HepG2 (cell line): ENCODE data around the gene REEP6. TPM values are rescaled to one million over a fixed set of nuclear protein-coding genes. Genes with fewer than 3 reads are reported as not detected.
A peak's percentile ranks its signal among the peaks of the same experiment; 100 is the strongest.

Experiments used
- ATAC-seq: fragments of 200-7000 bp; cut with Tn5 transposase; 3 replicates; pipeline ENCODE4 v1.9.1; 2020; ENCODE audit warnings: mild to moderate bottlenecking, moderate library complexity
- BruUV-seq: library from RNA; stranded (reverse); fragments of 400-500 nt; replicated peaks from 2 replicates; lab custom pipeline; 2021; lab: Mats Ljungman, UMichigan
- CTCF ChIA-PET: fragments of 300-600 bp; formaldehyde crosslinking; extraction: SDS; loops from one replicate; lab custom pipeline; 2021; ENCODE audit warnings: low total read pairs, inconsistent platforms, low intra/inter-chr PET ratio; lab: Yijun Ruan, JAX
- POLR2A ChIA-PET: fragments of 350-600 bp; sonication (Branson Sonifier 250); formaldehyde crosslinking; loops from one replicate; lab custom pipeline; 2020; ENCODE audit warnings: antibody characterized with exemption, inconsistent platforms; lab: Yijun Ruan, JAX
- DNase-seq: peaks from one replicate; pipeline ENCODE4 v3.0.0-alpha.2; 2015; ENCODE audit warnings: low spot score
- FAIRE-seq: peaks from 3 replicates; lab custom pipeline; 2011; peaks lifted over from hg19 to GRCh38; lab: Jason Lieb, UNC
- H2AFZ ChIP-seq: one replicate; pipeline ENCODE4 v1.6.1; 2011; ENCODE audit warnings: low read length, inconsistent platforms
- H3K27ac ChIP-seq: fragments of 300-600 bp; 3 replicates; pipeline ENCODE4 v1.8.0; 2011; ENCODE audit warnings: mixed run types, mild to moderate bottlenecking, mixed read lengths, low read length, inconsistent platforms; ENCODE audit not compliant: insufficient read depth; ENCODE audit errors: extremely low read length
- H3K27me3 ChIP-seq, 2 experiments: fragments of 200-600 bp in 1 of 2; 2 replicates in 1 of 2; 3 replicates in 1 of 2; pipeline versions ENCODE4 v1.6.0 to v1.8.0; 2011; ENCODE audit warnings: low read length in 2 of 2, mild to moderate bottlenecking in 2 of 2, moderate library complexity in 2 of 2, inconsistent platforms in 1 of 2; ENCODE audit not compliant: insufficient read depth in 2 of 2, control insufficient read depth in 1 of 2
- H3K36me3 ChIP-seq, 2 experiments: fragments of 200-600 bp in 1 of 2; replicated peaks in 1 of 2; 2 replicates in 1 of 2; 3 replicates in 1 of 2; pipeline versions ENCODE4 v1.5.1 to v1.8.0; 2011; ENCODE audit warnings: low read length in 2 of 2, inconsistent platforms in 1 of 2; ENCODE audit not compliant: insufficient read depth in 2 of 2, control insufficient read depth in 1 of 2
- H3K4me1 ChIP-seq: 2 replicates; pipeline ENCODE4 v1.5.1; 2012; ENCODE audit warnings: low read length, inconsistent platforms; ENCODE audit not compliant: insufficient read depth
- H3K4me2 ChIP-seq: 2 replicates; pipeline ENCODE4 v1.6.0; 2011; ENCODE audit warnings: low read depth, low read length, inconsistent platforms
- H3K4me3 ChIP-seq, 3 experiments: fragments of 200-600 bp in 1 of 3; sonication (generic), shearing (Covaris generic) in 1 of 3; replicated peaks in 1 of 3; 2 replicates each; pipeline ENCODE4 v1.5.1; 2011 to 2016; ENCODE audit warnings: low read length in 3 of 3, inconsistent platforms in 2 of 3, low read depth in 2 of 3, mild to moderate bottlenecking in 2 of 3, control low read depth in 1 of 3, mixed read lengths in 1 of 3; ENCODE audit not compliant: insufficient read depth in 1 of 3
- H3K79me2 ChIP-seq: one replicate; pipeline ENCODE4 v1.6.1; 2011; ENCODE audit warnings: low read length, inconsistent platforms; ENCODE audit not compliant: insufficient read depth
- H3K9ac ChIP-seq: 2 replicates; pipeline ENCODE4 v1.6.0; 2011; ENCODE audit warnings: mild to moderate bottlenecking, low read depth, low read length, inconsistent platforms; ENCODE audit not compliant: insufficient read depth
- H3K9me3 ChIP-seq: 2 replicates; pipeline ENCODE4 v1.5.1; 2012; ENCODE audit warnings: mild to moderate bottlenecking, low read length
- H4K20me1 ChIP-seq: 2 replicates; pipeline ENCODE4 v1.6.0; 2011; ENCODE audit warnings: inconsistent platforms, mild to moderate bottlenecking, low read length, moderate library complexity; ENCODE audit not compliant: insufficient read depth
- ATF7-NPFF ChIP-seq: sonication (generic); formaldehyde crosslinking; IDR thresholded peaks from 2 replicates; pipeline ENCODE4 v1.8.1; 2023; ENCODE audit warnings: mild to moderate bottlenecking, low read depth, missing genetic modification reagents, moderate library complexity
- EP300 ChIP-seq, 3 experiments: sonication (generic) in 1 of 3; formaldehyde crosslinking in 1 of 3; IDR thresholded peaks; 2 replicates each; pipeline versions ENCODE4 v1.5.1 to v1.6.1; 2011 to 2020; ENCODE audit warnings: low read depth in 2 of 3, low read length in 2 of 3, borderline replicate concordance in 1 of 3, improper control_type of control experiment in 1 of 3, mild to moderate bottlenecking in 1 of 3, missing genetic modification reagents in 1 of 3, moderate library complexity in 1 of 3
- FOXA1 ChIP-seq, 2 experiments: fragments of 450-650 bp in 1 of 2; sonication (generic) in 1 of 2; formaldehyde crosslinking in 1 of 2; IDR thresholded peaks; 2 replicates each; pipeline versions ENCODE4 v1.4.0 to v1.6.1; 2016 to 2020; ENCODE audit warnings: missing genetic modification reagents in 1 of 2
- GLI4 ChIP-seq: sonication (generic); formaldehyde crosslinking; IDR thresholded peaks from 2 replicates; pipeline ENCODE4 v1.5.1; 2020; ENCODE audit warnings: missing genetic modification reagents, mild to moderate bottlenecking, moderate library complexity, borderline replicate concordance
- HDAC1 ChIP-seq: sonication (generic); formaldehyde crosslinking; IDR thresholded peaks from 2 replicates; pipeline ENCODE4 v1.5.1; 2020; ENCODE audit warnings: mild to moderate bottlenecking, missing genetic modification reagents
- HNF4A ChIP-seq: sonication (generic); formaldehyde crosslinking; IDR thresholded peaks from 2 replicates; pipeline ENCODE4 v1.4.0; 2020; ENCODE audit warnings: missing genetic modification reagents
- MBD4 ChIP-seq: IDR thresholded peaks from 2 replicates; pipeline ENCODE4 v1.6.1; 2012; ENCODE audit warnings: low read length, inconsistent platforms, borderline replicate concordance
- MBNL3 ChIP-seq: fragments of 250-450 bp; sonication (Bioruptor Pico); conservative IDR thresholded peaks from 2 replicates; pipeline ENCODE4 v1.8.0; 2022; ENCODE audit warnings: mild to moderate bottlenecking, inconsistent platforms
- MLLT10 ChIP-seq: sonication (generic); formaldehyde crosslinking; IDR thresholded peaks from 2 replicates; pipeline ENCODE4 v1.4.0; 2020; ENCODE audit warnings: missing genetic modification reagents
- PATZ1 ChIP-seq: sonication (generic); formaldehyde crosslinking; IDR thresholded peaks from 2 replicates; pipeline ENCODE4 v1.4.0; 2020; ENCODE audit warnings: missing genetic modification reagents
- PHF8 ChIP-seq: sonication (generic); formaldehyde crosslinking; IDR thresholded peaks from 2 replicates; pipeline ENCODE4 v1.5.0; 2020; ENCODE audit warnings: missing genetic modification reagents
- RXRA ChIP-seq: sonication (generic); formaldehyde crosslinking; IDR thresholded peaks from 2 replicates; pipeline ENCODE4 v1.5.1; 2020; ENCODE audit warnings: missing genetic modification reagents
- SP5 ChIP-seq: IDR thresholded peaks from 2 replicates; pipeline ENCODE4 v1.6.1; 2016; ENCODE audit warnings: low read depth, borderline replicate concordance
- ZNF124 ChIP-seq: sonication (generic); formaldehyde crosslinking; IDR thresholded peaks from 2 replicates; pipeline ENCODE4 v1.4.0; 2020; ENCODE audit warnings: missing genetic modification reagents
- ZNF138 ChIP-seq: sonication (generic); formaldehyde crosslinking; IDR thresholded peaks from 2 replicates; pipeline ENCODE4 v1.5.0; 2020; ENCODE audit warnings: mild to moderate bottlenecking, low read depth, missing genetic modification reagents
- ZNF160 ChIP-seq: sonication (generic); formaldehyde crosslinking; IDR thresholded peaks from 2 replicates; pipeline ENCODE4 v1.8.0; 2022; ENCODE audit warnings: mild to moderate bottlenecking, inconsistent platforms, missing genetic modification reagents
- ZNF17 ChIP-seq: sonication (generic); formaldehyde crosslinking; IDR thresholded peaks from 2 replicates; pipeline ENCODE4 v1.5.0; 2020; ENCODE audit warnings: mild to moderate bottlenecking, missing genetic modification reagents
- ZNF33A ChIP-seq: sonication (generic); formaldehyde crosslinking; IDR thresholded peaks from 2 replicates; pipeline ENCODE4 v1.5.1; 2020; ENCODE audit warnings: missing genetic modification reagents, mild to moderate bottlenecking, moderate library complexity, borderline replicate concordance
- ZNF34 ChIP-seq: sonication (generic); formaldehyde crosslinking; IDR thresholded peaks from 2 replicates; pipeline ENCODE4 v1.4.0; 2020; ENCODE audit warnings: mild to moderate bottlenecking, missing genetic modification reagents, borderline replicate concordance
- ZSCAN31 ChIP-seq: sonication (generic); formaldehyde crosslinking; IDR thresholded peaks from 2 replicates; pipeline ENCODE4 v1.5.0; 2020; ENCODE audit warnings: low read depth, mild to moderate bottlenecking, missing genetic modification reagents
- ZUFSP ChIP-seq: sonication (generic); formaldehyde crosslinking; IDR thresholded peaks from 2 replicates; pipeline ENCODE4 v1.9.0; 2021; ENCODE audit warnings: missing genetic modification reagents, mild to moderate bottlenecking, borderline replicate concordance
- WGBS: methylation state at CpG from one replicate; pipeline ENCODE4 v1.1.6; 2017; ENCODE audit warnings: low lambda C conversion rate; 5-methylcytosine and 5-hydroxymethylcytosine counted together
- in situ Hi-C: cut with HindIII; loops from 2 replicates; pipeline ENCODE4 v1.10.0; 2017; ENCODE audit warnings: low pct_unique_long_range_greater_than_20kb; ENCODE audit not compliant: extremely low pct_ligation_motif_present
- intact Hi-C: fragments of 100-400 bp; cut with micrococcal nuclease; formaldehyde crosslinking; loops from one replicate; pipeline ENCODE4 v1.10.0; 2022; ENCODE audit not compliant: unreplicated experiment
- polyA plus RNA-seq, 8 experiments: library from polyadenylated mRNA; depleted of rRNA in 3 of 8; stranded (reverse) in 7 of 8; unstranded in 1 of 8; fragments of >200 nt; fragmentation: Illumina TruSeq in 4 of 8; extraction: Trizol in 4 of 8; gene quantifications; 2 replicates each; pipeline versions ENCODE4 v1.2.1 to v1.2.3, GENCODE V29; 2011 to 2016; ENCODE audit warnings: low read depth in 4 of 8, missing spikeins in 1 of 8, mixed read lengths in 1 of 8; ENCODE audit not compliant: insufficient read depth in 1 of 8
- total RNA-seq, 5 experiments: library from RNA; depleted of rRNA; stranded (reverse); fragments of >200 nt; fragmentation: Illumina TruSeq; extraction: Trizol; gene quantifications; 2 replicates each; pipeline ENCODE4 v1.2.3, GENCODE V29; 2016; ENCODE audit warnings: low read depth in 1 of 5
- TF ChIP-seq, protein P1 (sequence below): sonication (generic); formaldehyde crosslinking; IDR thresholded peaks from 2 replicates; pipeline ENCODE4 v1.8.0; 2022; ENCODE audit warnings: mild to moderate bottlenecking, missing genetic modification reagents, moderate library complexity

The REEP6 gene
- total and polyA plus RNA-seq, 2 of the 13 experiments (the other 11 are each of a cell fraction or from before 2014, with no cell fraction given) = 10.0 to 28.8 TPM

GRCh38 chr19:1468821-1469254 is 22.1 kb upstream of the REEP6 start:
- 2% methylated on average over 9 of the region's 47 CpGs for WGBS
- H3K27ac ChIP-seq = no peak overlapping the region
- 0 out of 2 replicates have a peak overlapping the region, but pooled peaks have one; percentile 43 for H3K9ac ChIP-seq
- H3K4me2 ChIP-seq = peak overlapping the region; percentile 76
- H3K79me2 ChIP-seq = no peaks in the 10 kb centered on the region
- no peaks in the 10 kb centered on the region for H3K9me3 ChIP-seq
- H3K4me3 ChIP-seq = peak overlapping the region; percentile 45 to 69 (median 55); a peak in 4 of 6 replicates
- CTCF ChIA-PET = no interaction called here
- DNase-seq = no peak
- in situ Hi-C loops = no loop called here
- H3K4me1 ChIP-seq = peaks cover 25% of the 10 kb centered on the region
- ATAC-seq = peak; percentile 13
- no peak overlapping the region for H2AFZ ChIP-seq
- H3K36me3 ChIP-seq = no peaks in the 10 kb centered on the region; a peak in 1 of 5 replicates
- no peaks in the 10 kb centered on the region for H3K27me3 ChIP-seq
- intact Hi-C loops = no loop called here
- BruUV-seq = no TSS peak
- peaks cover 12% of the 10 kb centered on the region for H4K20me1 ChIP-seq
- no peak for FAIRE-seq
- POLR2A ChIA-PET = interaction anchor here (0.8 to 3.6 kb wide), 4 partner anchors 13 to 200 kb away, joined by 3 to 19 read pairs (median 4); partner anchors contain the start of genes CIRBP, PCSK4 and REEP6
- TF ChIP-seq PATZ1 (CRISPR knock-in tag) (peak; percentile 27), MBNL3 (CRISPR knock-in tag) (no peak), EP300 (IDR thresholded peaks at IDR 0.05; ENCODE audit: low read depth in 2 of 2, low read length in 2 of 2) (no peak), EP300 (CRISPR knock-in tag; IDR thresholded peaks at IDR 0.05; ENCODE audit: borderline replicate concordance) (no peak), HNF4A (CRISPR knock-in tag) (no peak), MBD4 (no peak), ZNF34 (CRISPR knock-in tag) (no peak), GLI4 (CRISPR knock-in tag) (no peak), ATF7-NPFF (CRISPR knock-in tag) (0 out of 2 replicates have a peak, but pooled peaks have one; percentile 3), ZNF138 (no peak), ZNF124 (CRISPR knock-in tag) (no peak), ZUFSP (CRISPR knock-in tag) (no peak), ZNF160 (CRISPR knock-in tag) (no peak), ZNF17 (CRISPR knock-in tag) (no peak), ZNF33A (CRISPR knock-in tag) (no peak), SP5 (CRISPR knock-in tag) (no peak), ZSCAN31 (no peak), MLLT10 (CRISPR knock-in tag) (no peak), HDAC1 (0 out of 2 replicates have a peak, but pooled peaks have one; percentile 20), RXRA (CRISPR knock-in tag) (no peak), PHF8 (peak; percentile 36; the same call in 1 of the 2 replicates), FOXA1 (IDR thresholded peaks at IDR 0.05) (no peak), FOXA1 (CRISPR knock-in tag; IDR thresholded peaks at IDR 0.05) (no peak)
- TF ChIP-seq, protein P1, sequence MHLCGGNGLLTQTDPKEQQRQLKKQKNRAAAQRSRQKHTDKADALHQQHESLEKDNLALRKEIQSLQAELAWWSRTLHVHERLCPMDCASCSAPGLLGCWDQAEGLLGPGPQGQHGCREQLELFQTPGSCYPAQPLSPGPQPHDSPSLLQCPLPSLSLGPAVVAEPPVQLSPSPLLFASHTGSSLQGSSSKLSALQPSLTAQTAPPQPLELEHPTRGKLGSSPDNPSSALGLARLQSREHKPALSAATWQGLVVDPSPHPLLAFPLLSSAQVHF (CRISPR knock-in tag) = no peak
